ENCODE results near the gene TNNT2.
A peak's percentile ranks its signal among the peaks of the same experiment; 100 is the strongest.

The TNNT2 gene

DNA sequence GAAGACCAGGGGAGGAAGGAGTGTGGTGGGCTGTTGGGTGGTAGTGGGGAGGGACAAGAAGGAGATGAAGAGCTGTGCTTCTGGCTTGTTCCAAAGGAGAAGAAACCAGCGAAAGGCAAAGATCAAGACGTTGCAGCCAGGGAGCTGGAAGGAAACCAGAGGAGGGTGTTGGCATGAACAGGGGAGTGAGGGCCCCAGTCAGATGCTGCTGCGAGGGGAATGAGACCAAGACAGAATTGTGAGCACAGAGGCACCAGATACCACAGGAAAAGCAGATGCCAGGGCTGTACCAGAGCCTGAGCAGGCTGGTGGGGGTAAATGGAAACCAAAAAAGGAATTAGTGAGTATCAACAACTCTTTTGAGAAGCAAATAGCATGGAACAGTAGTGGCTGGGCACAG lies 15.6 kb upstream of the TNNT2 start:
- no peak overlapping the region for H3K4me3 ChIP-seq (replicated peaks; ENCODE audit: low read depth, low read length)
- TF ChIP-seq, protein P1, sequence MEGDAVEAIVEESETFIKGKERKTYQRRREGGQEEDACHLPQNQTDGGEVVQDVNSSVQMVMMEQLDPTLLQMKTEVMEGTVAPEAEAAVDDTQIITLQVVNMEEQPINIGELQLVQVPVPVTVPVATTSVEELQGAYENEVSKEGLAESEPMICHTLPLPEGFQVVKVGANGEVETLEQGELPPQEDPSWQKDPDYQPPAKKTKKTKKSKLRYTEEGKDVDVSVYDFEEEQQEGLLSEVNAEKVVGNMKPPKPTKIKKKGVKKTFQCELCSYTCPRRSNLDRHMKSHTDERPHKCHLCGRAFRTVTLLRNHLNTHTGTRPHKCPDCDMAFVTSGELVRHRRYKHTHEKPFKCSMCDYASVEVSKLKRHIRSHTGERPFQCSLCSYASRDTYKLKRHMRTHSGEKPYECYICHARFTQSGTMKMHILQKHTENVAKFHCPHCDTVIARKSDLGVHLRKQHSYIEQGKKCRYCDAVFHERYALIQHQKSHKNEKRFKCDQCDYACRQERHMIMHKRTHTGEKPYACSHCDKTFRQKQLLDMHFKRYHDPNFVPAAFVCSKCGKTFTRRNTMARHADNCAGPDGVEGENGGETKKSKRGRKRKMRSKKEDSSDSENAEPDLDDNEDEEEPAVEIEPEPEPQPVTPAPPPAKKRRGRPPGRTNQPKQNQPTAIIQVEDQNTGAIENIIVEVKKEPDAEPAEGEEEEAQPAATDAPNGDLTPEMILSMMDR (IDR thresholded peaks at IDR 0.05; ENCODE audit: low read depth, low read length, missing control alignments) = no peak
- no peak for DNase-seq (ENCODE audit: extremely low read depth, low read depth)

DNA sequence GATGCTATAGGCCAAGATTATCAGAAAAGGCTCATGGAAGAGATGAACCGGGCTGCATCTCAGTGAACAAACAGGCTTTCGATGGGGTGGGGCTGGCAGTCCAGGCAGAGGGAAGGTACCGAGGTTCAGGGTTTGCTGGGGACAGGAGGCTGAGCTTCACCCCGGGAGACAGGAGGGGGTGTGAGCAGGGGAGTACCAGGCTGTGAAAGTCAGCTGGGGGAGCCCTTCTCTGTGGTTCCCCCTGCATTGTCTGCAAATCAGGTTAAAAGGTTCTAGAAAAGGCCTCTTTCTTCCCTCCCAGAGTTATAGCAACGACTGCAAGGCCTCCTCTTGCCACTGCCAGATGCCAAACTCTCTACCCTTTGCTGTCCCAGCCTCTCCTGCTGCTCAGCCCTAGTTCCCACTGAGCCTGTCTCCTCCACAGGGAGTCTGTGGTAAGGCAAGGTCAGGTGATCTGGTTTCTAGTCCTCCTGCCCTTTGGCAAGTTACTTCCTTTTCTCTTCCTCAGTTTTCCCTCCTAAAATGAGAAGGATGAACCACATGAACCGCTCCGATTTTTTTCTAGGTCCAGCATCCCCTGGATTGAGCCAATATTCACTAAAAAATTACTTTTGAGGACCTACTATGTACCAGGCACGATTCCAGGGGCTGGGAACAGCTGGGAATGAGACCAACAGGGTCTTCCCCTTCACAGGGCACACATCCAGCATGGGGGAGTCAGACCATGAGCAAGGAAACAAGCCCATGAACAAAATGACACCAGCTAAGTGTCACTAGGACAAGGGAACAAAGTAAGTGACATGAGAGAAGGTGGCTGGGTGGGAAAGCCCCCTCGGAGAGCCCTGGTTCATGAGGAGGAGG lies 14.4 kb upstream of the TNNT2 start:
- TF ChIP-seq, protein P1 (IDR thresholded peaks at IDR 0.05; ENCODE audit: low read depth, low read length, missing control alignments) = no peak
- no peak for DNase-seq (ENCODE audit: extremely low read depth, low read depth)
- no peak overlapping the region for H3K4me3 ChIP-seq (replicated peaks; ENCODE audit: low read depth, low read length)

DNA sequence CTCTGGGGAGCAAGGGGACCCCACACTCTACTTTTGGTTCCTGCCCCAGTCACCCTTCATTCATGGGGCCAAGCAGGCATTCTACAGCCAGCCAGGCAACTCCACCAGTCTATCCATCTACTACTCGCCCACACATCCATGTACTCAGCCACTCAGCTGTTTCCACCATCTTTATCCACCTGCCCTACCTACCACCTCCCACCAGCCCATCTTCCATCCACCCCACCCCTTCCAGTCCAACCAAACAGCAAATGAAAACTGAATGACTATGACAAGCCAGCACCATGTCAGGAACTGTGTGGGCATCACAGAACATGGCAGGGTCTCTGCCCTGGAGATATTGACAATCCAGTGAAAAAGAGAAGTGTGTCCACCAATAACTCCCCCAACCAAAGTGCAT lies 13.7 kb upstream of the TNNT2 start:
- H3K4me3 ChIP-seq (replicated peaks; ENCODE audit: low read depth, low read length) = no peak overlapping the region
- TF ChIP-seq, protein P1 (IDR thresholded peaks at IDR 0.05; ENCODE audit: low read depth, low read length, missing control alignments) = no peak
- no peak for DNase-seq (ENCODE audit: extremely low read depth, low read depth)

DNA sequence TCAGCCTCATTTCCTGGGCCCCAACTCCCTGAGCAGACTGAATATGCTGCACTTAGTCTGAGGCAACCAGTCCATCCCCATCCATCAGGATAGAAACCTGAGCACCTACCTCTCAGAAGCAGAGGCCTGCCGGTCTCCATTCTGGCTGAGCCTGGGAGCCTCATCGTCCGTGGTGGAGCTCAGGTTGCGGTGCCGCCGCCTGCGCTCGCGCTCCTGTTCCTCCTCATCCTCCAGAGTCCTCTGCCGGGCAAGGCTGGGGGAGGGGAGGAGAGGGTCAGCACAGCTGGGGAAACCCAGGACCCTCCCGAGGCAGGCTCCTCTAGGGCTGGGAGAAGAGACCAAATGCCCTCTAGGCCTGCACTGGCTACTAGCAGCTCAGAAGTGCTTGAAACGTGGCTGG lies 11.6 kb upstream of the TNNT2 start:
- no peak overlapping the region for H3K4me3 ChIP-seq (replicated peaks; ENCODE audit: low read depth, low read length)
- TF ChIP-seq, protein P1 (IDR thresholded peaks at IDR 0.05; ENCODE audit: low read depth, low read length, missing control alignments) = no peak
- DNase-seq (ENCODE audit: extremely low read depth, low read depth) = no peak

DNA sequence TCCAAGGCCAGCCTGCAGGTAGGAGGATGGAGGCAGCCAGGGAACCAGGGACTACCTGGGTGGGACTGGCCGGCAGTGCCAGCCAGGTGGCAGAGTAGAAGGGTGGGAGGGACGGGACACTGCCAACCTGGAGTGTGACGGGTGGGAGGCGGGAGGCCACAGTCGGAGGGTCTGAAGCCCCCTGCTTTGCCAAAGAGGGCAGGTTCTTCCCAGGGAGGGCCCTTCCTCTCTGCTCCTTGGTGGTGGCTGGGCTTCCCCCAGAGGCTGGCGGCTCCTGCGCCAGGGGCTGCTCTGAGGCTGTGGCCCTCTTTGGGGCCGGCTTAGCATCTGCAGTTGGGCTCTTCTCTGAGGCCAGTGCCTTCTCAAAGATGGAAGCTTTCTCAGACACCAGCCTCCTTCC lies 8.7 kb upstream of the TNNT2 start:
- TF ChIP-seq, protein P1 (IDR thresholded peaks at IDR 0.05; ENCODE audit: low read depth, low read length, missing control alignments) = no peak
- DNase-seq (ENCODE audit: extremely low read depth, low read depth) = no peak
- H3K4me3 ChIP-seq (replicated peaks; ENCODE audit: low read depth, low read length) = no peak overlapping the region

DNA sequence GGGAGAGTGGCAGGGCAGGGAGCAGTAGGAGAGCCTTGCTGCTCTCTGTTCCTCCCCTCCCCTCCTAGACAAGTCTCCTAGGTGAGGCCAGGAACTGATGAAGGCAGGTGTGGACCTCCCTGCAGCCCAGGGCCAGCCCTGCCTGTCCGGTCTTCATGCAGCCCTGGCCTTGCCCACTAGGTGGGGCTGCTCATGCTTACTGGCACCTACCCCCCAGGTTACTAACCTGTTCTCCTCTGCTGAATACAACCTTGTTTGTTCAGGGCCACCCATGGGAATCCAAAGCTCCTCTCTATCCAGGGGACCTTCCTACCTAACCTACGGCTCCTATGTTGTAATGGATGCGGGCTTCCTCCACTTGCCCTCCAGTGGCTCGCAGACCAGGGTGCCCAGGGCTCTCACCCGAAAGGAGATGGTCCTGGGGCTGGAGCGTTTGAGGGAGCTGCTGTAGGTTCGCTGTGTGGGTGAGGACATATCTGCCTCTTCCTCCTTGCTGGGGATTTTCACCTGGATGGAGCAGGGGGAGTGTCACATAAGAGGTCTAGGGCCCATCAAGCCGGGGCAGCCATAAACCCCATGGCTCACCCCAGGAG lies 7.9 kb upstream of the TNNT2 start:
- no peak for DNase-seq (ENCODE audit: extremely low read depth, low read depth)
- no peak overlapping the region for H3K4me3 ChIP-seq (replicated peaks; ENCODE audit: low read depth, low read length)
- TF ChIP-seq, protein P1 (IDR thresholded peaks at IDR 0.05; ENCODE audit: low read depth, low read length, missing control alignments) = peak; percentile 94

Data from HFF-Myc (cell line).